Measurements from ENCODE around the gene GATA2. TPM values are rescaled to one million over a fixed set of nuclear protein-coding genes. Genes with fewer than 3 reads are reported as not detected.

GATA2 gene
- total and polyA plus RNA-seq, 2 donors (not counting 1 experiment from before 2014, with no cell fraction given): 0.27 TPM; not detected in 1

DNA sequence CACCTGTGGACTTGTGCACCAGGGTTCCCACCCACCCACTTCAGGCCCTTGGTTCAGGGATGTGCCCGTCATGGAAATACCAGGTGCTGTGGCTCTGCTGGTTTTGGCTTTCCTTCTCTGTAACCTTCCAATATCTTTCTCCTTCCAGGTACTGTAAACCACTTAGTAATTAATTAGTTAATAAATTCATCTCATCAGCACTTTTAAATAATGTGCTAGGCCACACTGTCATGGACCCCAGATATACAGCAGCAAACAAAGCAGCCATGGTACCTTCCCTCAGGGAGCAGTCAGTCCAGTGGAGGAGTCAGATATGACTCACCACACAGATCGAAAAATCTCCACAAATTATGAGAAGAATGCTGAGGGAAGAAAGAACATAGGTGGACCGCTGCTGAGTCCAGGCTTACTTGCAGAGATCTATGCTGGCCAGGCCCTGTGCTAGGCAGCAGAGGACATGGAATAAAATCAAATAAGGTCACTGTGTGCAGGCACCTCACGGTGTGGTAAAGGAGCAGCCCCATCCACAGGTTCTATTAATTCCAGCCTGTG is 6.8 kb upstream of the GATA2 start:
- H3K27me3 ChIP-seq (replicated peaks in 1 of 4; ENCODE audit: control extremely low read depth in 1 of 4, control insufficient read depth in 3 of 4, insufficient read depth in 4 of 4, low read length in 3 of 4): peaks cover 0 to 47% (median 20%) of the 10 kb centered on the region in 4 experiments
- no peak overlapping the region for H3K27ac ChIP-seq (ENCODE audit: low read length in 2 of 2)
- Mint-ChIP-seq H3K4me3 (no peak overlapping the region), H3K27ac (no peak overlapping the region), H3K4me1 (peaks cover 17% of the 10 kb centered on the region), H3K27me3 (peaks cover 79% of the 10 kb centered on the region), H3K9me3 (ENCODE audit: insufficient read depth) (no peaks in the 10 kb centered on the region)
- no peaks in the 10 kb centered on the region for H4K20me1 ChIP-seq (ENCODE audit: control insufficient read depth, insufficient read depth, low read length, poor library complexity, severe bottlenecking)
- peaks cover 0 to 3% (median 0%) of the 10 kb centered on the region in 3 donors for H3K9me3 ChIP-seq (ENCODE audit: control extremely low read depth in 1 of 3, control insufficient read depth in 2 of 3, insufficient read depth in 1 of 3, low read length in 2 of 3)
- TF ChIP-seq, protein P1, sequence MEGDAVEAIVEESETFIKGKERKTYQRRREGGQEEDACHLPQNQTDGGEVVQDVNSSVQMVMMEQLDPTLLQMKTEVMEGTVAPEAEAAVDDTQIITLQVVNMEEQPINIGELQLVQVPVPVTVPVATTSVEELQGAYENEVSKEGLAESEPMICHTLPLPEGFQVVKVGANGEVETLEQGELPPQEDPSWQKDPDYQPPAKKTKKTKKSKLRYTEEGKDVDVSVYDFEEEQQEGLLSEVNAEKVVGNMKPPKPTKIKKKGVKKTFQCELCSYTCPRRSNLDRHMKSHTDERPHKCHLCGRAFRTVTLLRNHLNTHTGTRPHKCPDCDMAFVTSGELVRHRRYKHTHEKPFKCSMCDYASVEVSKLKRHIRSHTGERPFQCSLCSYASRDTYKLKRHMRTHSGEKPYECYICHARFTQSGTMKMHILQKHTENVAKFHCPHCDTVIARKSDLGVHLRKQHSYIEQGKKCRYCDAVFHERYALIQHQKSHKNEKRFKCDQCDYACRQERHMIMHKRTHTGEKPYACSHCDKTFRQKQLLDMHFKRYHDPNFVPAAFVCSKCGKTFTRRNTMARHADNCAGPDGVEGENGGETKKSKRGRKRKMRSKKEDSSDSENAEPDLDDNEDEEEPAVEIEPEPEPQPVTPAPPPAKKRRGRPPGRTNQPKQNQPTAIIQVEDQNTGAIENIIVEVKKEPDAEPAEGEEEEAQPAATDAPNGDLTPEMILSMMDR (IDR thresholded peaks at IDR 0.05): no peak
- TF ChIP-seq EZH2 (IDR thresholded peaks at IDR 0.05; ENCODE audit: borderline replicate concordance, insufficient read depth, low read depth, low read length, poor library complexity, severe bottlenecking): no peak
- H3K79me2 ChIP-seq (ENCODE audit: control insufficient read depth, insufficient read depth, low read length): no peaks in the 10 kb centered on the region
- H3K9ac ChIP-seq (ENCODE audit: low read length): no peak overlapping the region
- no peak overlapping the region for H2AFZ ChIP-seq (ENCODE audit: insufficient read depth, low read depth, low read length, poor library complexity, severe bottlenecking)
- H3K36me3 ChIP-seq (replicated peaks in 1 of 2; ENCODE audit: control extremely low read depth in 1 of 2, control insufficient read depth in 1 of 2, extremely low read depth in 1 of 2, insufficient read depth in 2 of 2, low read length in 1 of 2): no peaks in the 10 kb centered on the region
- 83% methylated on average over 1 of the region's 4 CpGs for WGBS (ENCODE audit: insufficient coverage)
- no peak overlapping the region for H3K4me3 ChIP-seq (ENCODE audit: control extremely low read depth in 1 of 5, extremely low read depth in 1 of 5, insufficient read depth in 1 of 5, low read depth in 2 of 5, low read length in 4 of 5)
- ATAC-seq (ENCODE audit: low read depth) (no peak), DNase-seq (no peak)
- no peak overlapping the region for H3K4me2 ChIP-seq (replicated peaks; ENCODE audit: low read depth, low read length, poor library complexity, severe bottlenecking)
- ChIA-PET POLR2A (interaction anchor here (0.6 kb wide), 1 partner anchor 102 kb away, joined by 6 read pairs; no protein-coding TSS in a partner anchor), CTCF (interaction anchor here (1.0 to 1.7 kb wide), 2 partner anchors 110 to 405 kb away, joined by 3 to 8 read pairs; no protein-coding TSS in a partner anchor)
- intact Hi-C loops (cut with micrococcal nuclease): no loop called here
- H3K4me1 ChIP-seq (ENCODE audit: control insufficient read depth in 2 of 2, insufficient read depth in 2 of 2, low read length in 2 of 2): peaks cover 5 to 9% of the 10 kb centered on the region in 2 donors

DNA sequence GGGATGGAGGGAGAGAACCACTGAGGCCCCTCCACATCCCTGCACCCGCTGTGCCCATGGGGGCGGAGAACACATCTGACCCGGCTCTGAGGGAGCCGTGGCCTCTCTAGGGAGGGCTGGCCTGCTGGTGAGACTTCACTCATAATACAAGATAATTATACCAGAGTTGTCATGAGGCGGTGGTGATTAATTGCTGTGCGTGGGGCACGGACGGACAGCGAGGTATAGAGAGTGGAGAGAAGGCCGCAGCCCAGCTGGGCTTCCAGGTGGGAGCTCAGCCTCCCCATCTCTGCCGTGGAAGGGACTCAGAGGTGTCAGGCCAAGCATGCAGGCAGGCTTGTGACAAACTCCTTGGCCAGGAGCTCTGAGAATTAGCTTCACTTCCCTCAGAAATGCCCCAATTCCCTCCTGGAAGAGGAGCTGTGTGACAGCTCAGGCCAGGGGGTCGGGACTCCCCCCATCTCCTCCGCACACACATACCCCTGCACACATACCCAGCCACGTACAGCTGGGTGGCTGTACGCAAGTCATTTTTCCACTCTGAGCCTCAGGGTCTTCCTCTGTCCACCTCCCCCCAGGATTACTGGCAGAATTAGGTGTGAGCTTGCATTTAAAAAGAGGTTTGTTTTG is 6.0 kb upstream of the GATA2 start:
- TF ChIP-seq EZH2 (IDR thresholded peaks at IDR 0.05; ENCODE audit: borderline replicate concordance, insufficient read depth, low read depth, low read length, poor library complexity, severe bottlenecking): no peak
- TF ChIP-seq, protein P1 (IDR thresholded peaks at IDR 0.05): no peak
- no peaks in the 10 kb centered on the region for H4K20me1 ChIP-seq (ENCODE audit: control insufficient read depth, insufficient read depth, low read length, poor library complexity, severe bottlenecking)
- ChIA-PET CTCF (interaction anchor here (0.8 to 1.8 kb wide), 4 partner anchors 73 to 406 kb away, joined by 3 to 8 read pairs (median 4); no protein-coding TSS in a partner anchor), POLR2A (interaction anchor here (0.6 kb wide), 1 partner anchor 103 kb away, joined by 6 read pairs; no protein-coding TSS in a partner anchor)
- Mint-ChIP-seq H3K27ac (no peak overlapping the region), H3K4me1 (peaks cover 20% of the 10 kb centered on the region), H3K4me3 (peak overlapping the region; percentile 66), H3K9me3 (ENCODE audit: insufficient read depth) (no peaks in the 10 kb centered on the region), H3K27me3 (peaks cover 85% of the 10 kb centered on the region)
- H3K4me2 ChIP-seq (replicated peaks; ENCODE audit: low read depth, low read length, poor library complexity, severe bottlenecking): no peak overlapping the region
- H3K36me3 ChIP-seq (replicated peaks in 1 of 2; ENCODE audit: control extremely low read depth in 1 of 2, control insufficient read depth in 1 of 2, extremely low read depth in 1 of 2, insufficient read depth in 2 of 2, low read length in 1 of 2): no peaks in the 10 kb centered on the region
- H3K27ac ChIP-seq (ENCODE audit: low read length in 2 of 2): no peak overlapping the region
- no peak overlapping the region for H3K4me3 ChIP-seq (ENCODE audit: control extremely low read depth in 1 of 5, extremely low read depth in 1 of 5, insufficient read depth in 1 of 5, low read depth in 2 of 5, low read length in 4 of 5)
- H3K9me3 ChIP-seq (ENCODE audit: control extremely low read depth in 1 of 3, control insufficient read depth in 2 of 3, insufficient read depth in 1 of 3, low read length in 2 of 3): peaks cover 0 to 3% (median 0%) of the 10 kb centered on the region in 3 donors
- DNase-seq (no peak), ATAC-seq (ENCODE audit: low read depth) (no peak)
- no peak overlapping the region for H2AFZ ChIP-seq (ENCODE audit: insufficient read depth, low read depth, low read length, poor library complexity, severe bottlenecking)
- H3K27me3 ChIP-seq (replicated peaks in 1 of 4; ENCODE audit: control extremely low read depth in 1 of 4, control insufficient read depth in 3 of 4, insufficient read depth in 4 of 4, low read length in 3 of 4): peaks cover 0 to 48% (median 24%) of the 10 kb centered on the region in 4 experiments
- WGBS (ENCODE audit: insufficient coverage): 91% methylated on average over 8 of the region's 15 CpGs
- intact Hi-C loops (cut with micrococcal nuclease): loop anchor here (1.0 kb wide), 1 partner anchor 424 kb away; no protein-coding TSS in a partner anchor
- no peaks in the 10 kb centered on the region for H3K79me2 ChIP-seq (ENCODE audit: control insufficient read depth, insufficient read depth, low read length)
- no peak overlapping the region for H3K9ac ChIP-seq (ENCODE audit: low read length)
- peaks cover 5 to 9% of the 10 kb centered on the region in 2 donors for H3K4me1 ChIP-seq (ENCODE audit: control insufficient read depth in 2 of 2, insufficient read depth in 2 of 2, low read length in 2 of 2)

Data from B cell (primary cell).